ENCODE measurements around the gene C21orf58.

The C21orf58 gene

DNA sequence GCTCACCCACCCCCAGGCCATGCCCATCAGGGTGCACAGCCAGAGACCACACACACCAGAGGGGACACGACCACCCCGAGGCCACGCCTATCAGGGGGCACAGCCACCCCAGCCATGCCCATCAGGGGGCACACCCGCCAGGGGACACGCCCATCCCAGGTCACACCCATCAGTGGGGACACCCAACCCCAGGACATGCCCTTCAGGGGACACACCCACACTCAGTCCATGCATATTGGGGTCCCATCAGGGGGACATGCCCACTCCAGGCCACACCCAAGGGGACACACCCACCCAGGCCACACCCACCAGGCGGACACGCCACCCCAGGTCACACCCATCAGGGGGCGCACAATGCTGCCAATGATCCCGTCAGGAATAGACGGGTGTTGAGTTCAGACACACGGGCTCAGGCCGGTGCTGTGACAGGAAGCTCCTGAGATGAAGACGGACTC is 59.0 kb downstream of the C21orf58 start:
- Histone ChIP-seq H3K9me3 (ENCODE audit: low read length) (no peaks in the 10 kb centered on the region), H3K27me3 (ENCODE audit: control insufficient read depth in 1 of 2, insufficient read depth in 2 of 2, low read length in 2 of 2) (no peaks in the 10 kb centered on the region), H3K36me3 (ENCODE audit: insufficient read depth, low read length) (peaks cover 60% of the 10 kb centered on the region), H3K4me3 (ENCODE audit: low read depth in 1 of 2, low read length in 2 of 2) (no peak overlapping the region), H3K4me1 (ENCODE audit: insufficient read depth, low read length) (no peaks in the 10 kb centered on the region), H3K9ac (ENCODE audit: low read length) (no peak overlapping the region), H3K27ac (ENCODE audit: low read depth, low read length) (no peak overlapping the region)

DNA sequence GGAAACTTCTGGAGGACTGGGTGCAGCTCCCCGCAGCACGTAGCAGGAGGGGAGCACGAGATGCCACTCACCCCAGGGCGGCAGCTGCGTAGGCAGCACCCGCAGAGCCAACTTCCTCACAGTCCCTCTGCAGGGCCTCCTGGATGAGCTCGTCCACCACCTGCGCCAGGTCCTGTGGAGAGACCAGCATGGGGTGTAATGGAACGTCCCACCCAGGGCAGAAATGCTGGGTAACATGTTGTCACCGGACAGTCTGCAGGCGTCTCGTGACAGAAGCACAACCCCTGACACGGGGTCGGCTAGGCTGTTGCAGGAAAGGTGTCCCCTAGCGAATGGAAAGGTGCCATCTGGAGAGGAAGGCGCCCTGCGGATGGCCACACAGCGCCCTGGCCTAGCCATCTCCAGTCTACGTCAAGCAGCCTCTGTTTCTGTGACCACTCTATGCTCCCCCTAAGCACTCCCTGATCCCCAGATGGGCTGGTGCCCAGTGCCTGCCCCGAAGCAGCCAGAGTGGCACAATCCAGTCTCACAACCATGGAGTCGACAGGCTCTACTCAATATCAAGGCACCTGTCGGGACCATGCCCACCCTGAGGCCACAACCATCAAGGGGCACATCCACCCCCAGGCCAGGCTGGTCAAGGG is 59.5 kb downstream of the C21orf58 start:
- H3K9me3 ChIP-seq (ENCODE audit: low read length), result no peaks in the 10 kb centered on the region
- no peak overlapping the region for H3K27ac ChIP-seq (ENCODE audit: low read depth, low read length)
- peaks cover 54% of the 10 kb centered on the region for H3K36me3 ChIP-seq (ENCODE audit: insufficient read depth, low read length)
- no peak overlapping the region for H3K4me3 ChIP-seq (ENCODE audit: low read depth in 1 of 2, low read length in 2 of 2)
- H3K27me3 ChIP-seq (ENCODE audit: control insufficient read depth in 1 of 2, insufficient read depth in 2 of 2, low read length in 2 of 2), result no peaks in the 10 kb centered on the region
- H3K9ac ChIP-seq (ENCODE audit: low read length), result no peak overlapping the region
- H3K4me1 ChIP-seq (ENCODE audit: insufficient read depth, low read length), result no peaks in the 10 kb centered on the region

DNA sequence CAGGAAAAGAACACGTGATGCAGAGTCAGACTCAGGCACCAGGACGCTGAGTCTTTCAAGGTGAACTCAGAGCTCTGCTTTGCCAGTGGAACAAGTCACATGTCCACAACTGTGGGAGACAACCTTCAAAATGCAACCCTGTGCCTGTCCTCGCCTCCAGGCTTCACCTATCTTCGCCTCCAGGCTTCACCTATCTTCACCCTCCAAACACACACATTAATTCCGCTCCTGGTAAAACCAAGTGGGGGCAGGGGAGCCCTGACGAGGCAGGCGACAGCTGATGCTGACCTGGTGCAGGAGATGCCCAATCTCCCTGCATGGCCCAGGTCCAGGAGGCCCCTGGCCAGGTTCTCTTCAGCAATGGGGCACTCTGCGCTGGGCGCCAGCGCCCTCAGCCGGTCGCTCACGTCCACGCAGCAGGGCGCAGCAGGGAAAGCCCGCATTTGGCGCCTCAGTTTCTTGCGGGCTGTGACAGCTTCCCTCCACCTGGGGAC is 67.1 kb downstream of the C21orf58 start:
- H3K4me1 ChIP-seq (ENCODE audit: insufficient read depth, low read length), result no peaks in the 10 kb centered on the region
- H3K36me3 ChIP-seq (ENCODE audit: insufficient read depth, low read length), result peaks cover 81% of the 10 kb centered on the region
- no peak overlapping the region for H3K9ac ChIP-seq (ENCODE audit: low read length)
- no peaks in the 10 kb centered on the region for H3K27me3 ChIP-seq (ENCODE audit: control insufficient read depth in 1 of 2, insufficient read depth in 2 of 2, low read length in 2 of 2)
- no peak overlapping the region for H3K4me3 ChIP-seq (ENCODE audit: low read depth in 1 of 2, low read length in 2 of 2)
- no peaks in the 10 kb centered on the region for H3K9me3 ChIP-seq (ENCODE audit: low read length)
- no peak overlapping the region for H3K27ac ChIP-seq (ENCODE audit: low read depth, low read length)

DNA sequence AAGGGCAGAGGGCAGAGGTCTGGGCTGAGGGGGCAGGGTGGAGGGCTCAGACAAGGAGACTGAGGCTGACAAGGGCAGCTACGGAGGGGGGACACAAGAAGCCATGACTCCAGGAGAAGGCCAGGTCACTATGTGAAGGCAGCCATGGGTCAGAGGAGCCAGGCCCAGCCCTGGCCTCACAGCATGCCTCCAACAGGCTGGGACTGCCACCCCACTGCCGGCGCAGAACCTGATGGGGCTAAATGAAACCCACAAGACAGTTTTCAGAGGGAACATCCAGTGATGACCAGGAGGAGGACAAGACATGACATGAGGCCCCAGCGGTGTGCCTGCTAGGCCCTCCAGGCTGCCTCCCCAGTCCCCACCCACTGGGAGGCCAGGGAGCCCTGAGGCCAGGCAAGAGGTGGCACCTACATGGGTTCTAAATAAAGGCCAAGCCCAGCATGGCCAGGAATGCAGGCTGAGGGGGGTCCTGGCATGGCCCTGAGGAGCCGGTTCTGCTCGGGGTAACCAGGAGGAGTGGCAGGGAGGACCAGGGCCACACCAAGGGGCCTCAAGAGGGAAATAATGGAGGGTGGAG is 67.8 kb downstream of the C21orf58 start:
- no peaks in the 10 kb centered on the region for H3K4me1 ChIP-seq (ENCODE audit: insufficient read depth, low read length)
- H3K27ac ChIP-seq (ENCODE audit: low read depth, low read length), result no peak overlapping the region
- peaks cover 75% of the 10 kb centered on the region for H3K36me3 ChIP-seq (ENCODE audit: insufficient read depth, low read length)

DNA sequence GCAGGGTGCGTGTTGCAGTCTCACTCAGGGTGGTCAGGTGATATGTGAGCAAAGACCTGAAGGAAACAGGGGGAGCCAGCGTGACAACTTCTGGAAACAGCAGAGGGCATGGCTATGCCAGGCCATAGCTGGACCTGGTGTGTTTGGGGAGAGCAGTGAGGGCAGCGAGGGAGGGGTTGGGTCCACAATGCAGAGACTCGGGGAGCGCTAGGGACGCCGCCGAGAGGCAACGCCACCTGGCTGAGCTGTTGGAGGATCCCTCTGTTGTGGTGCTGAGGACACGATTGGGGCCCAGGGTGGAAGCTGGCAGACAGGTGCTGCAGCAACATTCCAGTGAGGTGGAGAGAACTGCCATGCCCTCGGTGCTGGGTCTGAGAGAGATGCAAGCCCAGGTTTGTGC is 68.5 kb downstream of the C21orf58 start:
- no peaks in the 10 kb centered on the region for H3K9me3 ChIP-seq (ENCODE audit: low read length)
- no peak overlapping the region for H3K4me3 ChIP-seq (ENCODE audit: low read depth in 1 of 2, low read length in 2 of 2)
- H3K9ac ChIP-seq (ENCODE audit: low read length), result no peak overlapping the region
- no peak overlapping the region for H3K27ac ChIP-seq (ENCODE audit: low read depth, low read length)
- no peaks in the 10 kb centered on the region for H3K27me3 ChIP-seq (ENCODE audit: control insufficient read depth in 1 of 2, insufficient read depth in 2 of 2, low read length in 2 of 2)
- no peaks in the 10 kb centered on the region for H3K4me1 ChIP-seq (ENCODE audit: insufficient read depth, low read length)
- peaks cover 75% of the 10 kb centered on the region for H3K36me3 ChIP-seq (ENCODE audit: insufficient read depth, low read length)

More for the DNA sequence above, 67.8 kb downstream of the C21orf58 start:
- Histone ChIP-seq H3K27me3 (ENCODE audit: control insufficient read depth in 1 of 2, insufficient read depth in 2 of 2, low read length in 2 of 2) (no peaks in the 10 kb centered on the region), H3K9me3 (ENCODE audit: low read length) (no peaks in the 10 kb centered on the region), H3K4me3 (ENCODE audit: low read depth in 1 of 2, low read length in 2 of 2) (no peak overlapping the region), H3K9ac (ENCODE audit: low read length) (no peak overlapping the region)

DNA sequence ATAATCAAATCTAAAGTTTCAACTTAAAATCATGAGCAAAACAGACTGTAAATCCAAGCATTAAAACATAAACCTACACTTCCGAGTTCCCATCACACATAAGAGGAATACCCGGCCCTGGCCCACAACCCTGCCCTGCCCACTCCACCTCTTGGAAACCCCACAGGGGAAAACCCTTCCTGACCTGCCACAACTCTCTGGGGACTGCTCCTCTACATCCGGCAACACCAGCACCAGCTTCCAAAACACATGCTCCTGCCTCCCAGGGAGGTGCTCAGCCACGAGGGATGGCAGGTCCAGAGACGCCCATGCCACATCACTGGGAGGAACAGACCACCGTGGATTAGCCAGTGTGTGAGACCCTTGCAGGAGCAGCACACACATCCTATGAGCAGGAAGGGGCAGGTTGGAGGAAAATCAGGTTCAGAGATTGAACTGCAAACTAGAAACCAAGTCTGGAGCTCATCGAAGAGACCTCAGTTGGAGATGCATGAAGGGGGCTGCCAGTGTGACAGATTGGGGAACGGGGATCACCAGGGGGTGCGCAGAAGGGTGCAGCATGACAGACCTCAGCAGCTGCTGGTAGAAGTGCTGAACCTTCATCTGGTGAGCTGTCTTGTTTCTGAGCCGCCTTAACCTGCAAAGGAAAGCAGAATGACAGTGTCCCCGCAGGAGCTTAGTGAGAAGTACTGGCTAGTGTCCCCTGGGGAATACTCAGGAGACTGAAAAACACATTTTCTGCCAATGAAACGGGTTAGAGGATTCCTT is 69.3 kb downstream of the C21orf58 start:
- Histone ChIP-seq H3K4me3 (ENCODE audit: low read depth in 1 of 2, low read length in 2 of 2) (no peak overlapping the region), H3K27me3 (ENCODE audit: control insufficient read depth in 1 of 2, insufficient read depth in 2 of 2, low read length in 2 of 2) (no peaks in the 10 kb centered on the region), H3K36me3 (ENCODE audit: insufficient read depth, low read length) (peaks cover 78% of the 10 kb centered on the region), H3K9ac (ENCODE audit: low read length) (no peak overlapping the region), H3K4me1 (ENCODE audit: insufficient read depth, low read length) (no peaks in the 10 kb centered on the region), H3K9me3 (ENCODE audit: low read length) (no peaks in the 10 kb centered on the region), H3K27ac (ENCODE audit: low read depth, low read length) (no peak overlapping the region)

DNA sequence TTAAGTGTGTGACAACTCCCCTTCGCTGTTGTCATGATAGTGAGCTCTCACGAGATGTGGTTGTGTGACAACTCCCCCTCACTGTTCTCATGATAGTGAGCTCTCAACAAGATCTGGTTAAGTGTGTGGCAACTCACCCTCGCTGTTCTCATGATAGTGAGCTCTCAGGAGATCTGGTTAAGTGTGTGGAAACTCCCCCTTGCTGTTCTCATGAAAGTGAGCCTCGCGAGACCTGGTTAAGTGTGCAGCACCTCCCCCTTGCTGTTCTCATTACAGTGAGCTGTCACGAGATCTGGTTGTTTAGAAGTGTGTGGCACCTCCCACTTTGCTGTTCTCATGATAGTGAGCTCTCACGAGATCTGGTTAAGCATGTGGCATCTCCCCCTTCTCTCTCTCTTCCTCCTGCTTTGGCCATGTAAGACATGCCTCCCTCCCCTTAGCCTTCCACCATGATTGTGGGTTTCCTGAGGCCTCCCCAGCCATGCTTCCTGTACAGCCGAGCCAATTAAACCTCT is 70.0 kb downstream of the C21orf58 start:
- Histone ChIP-seq H3K27ac (ENCODE audit: low read depth, low read length) (no peak overlapping the region), H3K36me3 (ENCODE audit: insufficient read depth, low read length) (peaks cover 78% of the 10 kb centered on the region), H3K9me3 (ENCODE audit: low read length) (no peaks in the 10 kb centered on the region), H3K4me1 (ENCODE audit: insufficient read depth, low read length) (no peaks in the 10 kb centered on the region), H3K9ac (ENCODE audit: low read length) (no peak overlapping the region), H3K27me3 (ENCODE audit: control insufficient read depth in 1 of 2, insufficient read depth in 2 of 2, low read length in 2 of 2) (no peaks in the 10 kb centered on the region), H3K4me3 (ENCODE audit: low read depth in 1 of 2, low read length in 2 of 2) (no peak overlapping the region)

DNA sequence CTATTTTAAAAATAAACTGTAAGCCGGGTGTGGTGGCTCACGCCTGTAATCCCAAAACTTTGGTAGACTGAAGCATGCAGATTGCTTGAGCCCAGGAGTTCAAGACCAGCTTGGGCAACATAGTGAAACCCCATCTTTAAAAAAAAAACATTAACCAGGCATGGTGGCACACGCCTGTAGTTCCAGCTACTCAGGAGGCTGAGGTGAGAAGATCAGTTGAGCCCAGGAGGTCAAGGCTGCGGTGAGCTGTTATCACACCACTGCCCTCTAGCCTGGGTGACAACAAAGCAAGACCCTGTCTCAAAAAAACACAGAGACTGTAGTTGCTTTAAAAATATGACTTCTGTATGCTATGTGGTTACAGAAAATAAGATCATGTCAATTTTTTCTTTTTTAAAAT is 70.8 kb downstream of the C21orf58 start:
- Histone ChIP-seq H3K9me3 (ENCODE audit: low read length) (no peaks in the 10 kb centered on the region), H3K36me3 (ENCODE audit: insufficient read depth, low read length) (peaks cover 70% of the 10 kb centered on the region), H3K4me1 (ENCODE audit: insufficient read depth, low read length) (no peaks in the 10 kb centered on the region), H3K9ac (ENCODE audit: low read length) (no peak overlapping the region), H3K27ac (ENCODE audit: low read depth, low read length) (no peak overlapping the region), H3K4me3 (ENCODE audit: low read depth in 1 of 2, low read length in 2 of 2) (no peak overlapping the region), H3K27me3 (ENCODE audit: control insufficient read depth in 1 of 2, insufficient read depth in 2 of 2, low read length in 2 of 2) (no peaks in the 10 kb centered on the region)
